NCI-H226 (cell line): Measurements from ENCODE around the gene TNS1.
"Not testable (repeated sequence)": the region's sequence is repeated elsewhere in the genome, so short reads cannot be mapped to it uniquely, and the experiment has no call there.

Experiments used
- DNase-seq: peaks from one replicate; pipeline ENCODE4 v3.0.0-alpha.2; 2015

Gene TNS1

DNA sequence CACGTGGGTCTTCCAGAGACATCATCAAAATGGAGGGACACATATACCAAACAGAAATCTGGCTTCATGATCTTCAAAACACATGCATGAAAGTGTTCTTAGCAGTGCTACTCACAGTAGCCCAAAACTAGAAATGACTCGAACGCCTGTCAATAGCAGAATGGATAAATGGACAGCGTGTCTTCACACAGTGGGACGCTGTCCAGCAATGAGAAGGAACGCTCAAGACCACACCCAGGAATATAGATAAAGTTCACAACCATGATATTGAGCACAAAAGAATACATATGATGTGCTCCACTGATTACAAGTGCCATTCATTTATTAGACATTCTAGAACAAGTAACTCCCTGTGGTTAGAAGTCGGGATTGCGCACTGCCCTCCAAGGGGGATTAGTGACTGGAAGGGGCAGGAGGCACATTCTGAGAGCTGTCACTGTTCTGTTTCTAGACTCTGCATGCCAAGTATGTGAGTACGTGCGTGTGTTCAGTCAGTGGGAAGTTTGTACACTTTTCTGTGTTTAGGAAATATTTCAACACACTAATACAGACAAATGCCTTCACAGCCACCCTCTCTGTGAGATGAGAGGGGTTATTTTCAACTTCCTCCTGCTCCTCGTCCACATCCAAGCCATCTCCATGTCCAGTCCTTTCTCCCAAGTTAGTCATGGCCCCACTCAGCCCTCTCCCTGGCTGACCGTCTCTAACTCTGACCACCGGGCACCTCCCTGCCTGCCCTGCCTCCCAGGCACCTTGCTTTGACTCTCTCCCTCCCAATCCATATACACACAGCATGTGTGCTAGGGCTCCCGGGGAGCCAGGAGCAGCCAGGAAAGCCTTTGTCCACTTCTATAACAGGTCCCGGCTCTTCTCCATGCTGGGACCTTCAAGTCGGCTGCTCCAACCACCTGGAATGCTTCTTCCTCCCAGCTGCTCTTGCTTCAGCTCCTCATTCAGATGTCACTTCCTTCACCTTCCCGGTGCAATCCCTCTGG is 26.9 kb upstream of the TNS1 start:
- DNase-seq, result no peak

DNA sequence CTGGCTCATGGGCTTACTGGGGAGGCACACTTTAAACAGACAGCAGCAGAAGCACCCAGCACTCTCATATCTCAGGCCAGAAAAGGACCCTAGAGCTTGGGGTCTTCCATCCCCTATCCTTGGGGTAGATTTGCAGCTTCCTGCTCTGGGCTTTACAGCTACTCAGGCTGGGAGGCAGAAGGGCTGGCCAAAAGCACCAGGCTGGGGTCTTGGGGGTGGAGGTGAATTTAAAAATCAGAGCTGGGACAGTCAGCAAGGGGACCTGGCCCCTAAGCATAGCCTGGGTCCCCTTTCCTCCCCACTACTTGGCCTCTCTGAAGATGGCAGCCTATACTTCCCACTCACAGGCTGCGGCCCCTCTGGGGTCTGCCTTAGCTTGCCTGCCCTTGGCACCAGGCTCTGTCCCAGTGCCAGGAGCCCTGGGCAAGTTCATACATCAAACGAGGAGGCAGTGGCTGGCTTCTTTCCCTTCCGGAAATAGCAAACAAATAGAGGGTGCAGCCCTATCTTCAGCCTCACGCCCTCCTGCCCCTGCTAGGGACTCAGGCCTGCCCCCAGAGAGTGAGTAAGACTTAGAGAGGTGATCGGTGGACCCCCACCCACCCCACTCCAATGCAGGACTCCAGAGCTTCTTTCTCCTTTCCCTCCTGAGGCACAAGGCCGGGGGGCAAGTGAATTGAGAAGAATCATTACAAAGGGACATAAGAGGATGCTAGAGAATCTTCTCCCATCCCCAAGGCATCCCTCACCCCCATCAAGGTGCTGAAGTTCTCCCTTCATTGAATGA is 26.0 kb upstream of the TNS1 start:
- DNase-seq, result no peak

DNA sequence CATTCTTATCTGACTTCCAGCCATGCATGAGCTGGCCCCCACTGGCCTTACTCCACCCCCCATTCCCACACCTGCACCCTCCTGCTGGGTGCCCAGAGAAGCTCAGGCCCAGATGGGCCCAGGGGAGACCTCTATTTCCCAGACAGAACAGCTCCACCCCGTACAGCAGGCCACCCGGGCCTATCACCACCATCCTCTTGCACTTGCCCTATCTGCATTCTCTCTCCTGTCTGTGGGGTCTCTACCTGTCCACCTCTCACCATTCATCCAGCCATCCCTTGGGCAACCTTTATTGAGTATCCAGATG is 25.3 kb upstream of the TNS1 start:
- no peak for DNase-seq

DNA sequence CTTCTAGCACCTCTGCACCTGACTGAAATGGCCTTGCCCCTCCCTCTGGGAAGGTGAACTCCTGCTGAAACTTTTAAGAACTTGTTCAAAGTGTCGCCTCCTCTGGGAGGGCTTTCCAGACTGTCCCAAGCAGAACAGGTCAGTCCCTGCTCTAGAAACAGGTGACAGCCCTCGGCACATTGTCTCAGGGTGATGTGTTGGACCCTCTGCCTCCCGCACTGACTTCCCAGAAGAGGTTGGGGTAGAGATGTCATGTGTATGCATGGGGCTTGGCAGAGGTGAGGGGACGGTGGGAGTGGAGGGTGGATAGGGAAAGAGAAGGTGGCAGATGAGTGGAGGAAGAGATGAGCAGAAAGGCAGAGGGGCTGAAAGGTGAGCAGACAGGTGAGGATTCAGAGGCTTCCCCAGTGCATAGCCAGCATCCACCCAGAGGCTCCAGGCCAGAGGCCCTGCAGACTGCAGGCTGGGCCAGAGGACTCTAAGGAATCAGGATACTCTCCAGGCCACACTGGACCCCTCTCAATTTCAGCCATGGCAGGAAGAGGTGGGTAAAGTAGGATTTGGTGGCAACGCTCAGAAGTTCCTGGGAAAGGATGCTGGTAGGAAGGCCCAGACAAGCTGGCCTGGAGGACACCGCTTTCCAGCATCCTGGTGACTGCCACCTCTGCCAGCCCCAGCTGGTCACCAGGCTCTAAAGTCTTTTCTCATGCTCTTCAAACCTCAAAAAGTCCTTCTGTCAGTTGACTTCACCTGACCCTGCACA is 24.8 kb upstream of the TNS1 start:
- DNase-seq, result no peak

DNA sequence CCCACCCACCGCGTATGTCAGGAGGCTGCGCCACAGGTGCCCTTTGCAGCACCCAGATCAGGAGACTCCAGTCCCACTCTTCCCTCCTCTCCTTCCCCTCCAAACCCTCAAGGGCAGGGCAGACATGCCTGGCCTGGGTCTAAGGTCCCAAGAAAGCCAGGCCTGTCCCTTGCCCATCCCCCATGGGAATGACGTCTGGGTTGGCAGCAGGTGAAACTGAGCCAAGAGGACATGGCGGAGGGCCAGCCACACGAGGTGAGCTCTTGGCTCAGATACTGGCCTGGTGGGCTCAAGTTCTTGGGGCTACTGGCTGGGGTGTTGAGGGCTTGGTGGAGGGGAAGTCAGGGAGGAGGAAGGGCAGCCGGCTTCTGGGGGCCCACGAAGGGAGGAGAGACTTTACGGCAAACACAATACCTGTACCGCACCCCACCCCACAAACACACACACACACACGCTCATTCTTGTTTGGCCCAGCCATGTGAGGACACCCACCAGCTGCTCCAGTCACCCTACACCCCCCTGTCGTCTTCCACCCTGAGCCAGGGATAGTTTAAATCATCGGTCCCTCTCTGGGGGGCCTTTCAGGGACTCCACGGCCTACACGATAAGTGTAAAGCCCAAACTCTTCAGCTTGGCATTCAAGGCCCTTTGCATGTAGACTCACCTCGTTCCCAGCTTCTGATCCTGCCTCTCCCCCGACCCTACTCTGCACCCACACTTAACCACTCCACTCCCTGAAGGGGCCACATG is 24.1 kb upstream of the TNS1 start:
- DNase-seq, result no peak

DNA sequence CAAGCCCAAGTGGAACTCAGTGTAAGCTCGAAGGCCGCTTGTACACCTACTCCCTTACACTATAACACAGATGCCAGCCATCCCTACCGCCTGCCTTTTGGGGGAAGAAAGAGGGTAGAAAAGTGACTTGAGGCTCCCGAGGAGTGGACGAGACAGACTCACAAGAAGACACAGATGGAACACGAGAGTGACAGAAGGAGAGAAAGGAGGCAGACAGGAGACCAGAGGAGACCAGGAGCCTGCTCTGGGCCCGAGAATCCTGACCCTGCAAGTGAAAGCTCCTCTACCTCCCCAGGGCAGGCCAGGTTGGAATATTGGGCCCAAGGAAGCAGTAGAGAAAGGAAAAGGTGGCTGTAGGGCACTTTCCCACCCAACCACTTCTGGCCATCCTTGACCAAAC is 23.4 kb upstream of the TNS1 start:
- no peak for DNase-seq

DNA sequence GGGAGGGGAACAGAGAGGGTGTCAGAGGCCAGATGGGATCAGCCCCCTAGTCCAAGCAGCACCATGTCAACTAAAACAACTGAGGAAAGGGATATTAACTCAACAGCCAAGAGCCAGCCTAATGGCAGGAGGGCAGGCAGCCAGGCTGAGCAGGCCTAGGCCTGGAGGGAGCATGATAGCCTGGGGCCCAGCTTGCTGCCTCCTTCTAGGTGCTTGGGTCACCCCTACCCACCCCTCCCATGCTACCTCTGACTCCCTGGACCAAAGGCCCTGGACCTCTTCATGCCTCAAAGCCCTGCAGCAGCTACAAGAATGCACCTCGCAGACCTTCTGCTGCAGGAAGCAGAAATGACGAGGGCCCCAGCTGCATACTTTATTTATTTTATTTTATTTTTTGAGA is 22.1 kb upstream of the TNS1 start:
- no peak for DNase-seq

DNA sequence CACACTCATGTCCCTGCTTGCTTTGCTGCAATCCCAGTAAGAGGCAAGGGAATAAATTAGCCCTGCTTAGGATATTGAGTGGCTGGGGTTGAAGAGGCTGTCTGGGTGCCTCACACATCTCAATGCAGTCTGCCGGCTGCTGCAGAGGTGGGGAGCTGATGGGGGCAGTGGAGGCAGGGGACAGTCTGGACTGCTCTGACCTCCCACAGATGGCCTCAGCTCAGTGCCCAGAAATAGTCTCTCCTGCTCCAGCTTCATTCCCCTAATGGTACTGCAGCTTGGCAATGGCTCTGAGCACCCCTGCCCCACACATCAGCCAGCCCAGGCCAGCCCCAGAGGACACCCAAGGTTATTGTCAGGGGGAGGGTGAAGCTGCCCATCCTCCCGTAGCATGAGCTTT is 21.5 kb upstream of the TNS1 start:
- DNase-seq, result no peak

DNA sequence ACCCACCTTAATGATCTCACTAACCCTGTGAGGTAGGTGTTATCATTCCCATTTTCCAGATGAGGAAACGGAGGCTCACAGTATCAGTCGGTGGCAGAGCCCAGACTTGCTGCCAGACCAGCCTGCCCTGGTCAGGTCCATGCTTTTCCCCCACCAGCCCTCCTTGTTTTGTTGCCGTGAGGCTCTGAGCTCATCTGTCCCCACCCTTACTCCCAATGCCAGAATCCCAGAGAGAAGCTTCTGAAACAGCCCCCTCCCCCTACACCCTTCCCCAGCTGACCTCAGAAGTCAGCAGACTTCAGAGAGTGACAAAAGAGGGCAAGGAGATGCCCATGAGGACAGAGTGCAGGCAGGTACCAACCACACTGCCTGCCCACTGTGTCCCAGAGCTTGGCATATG is 20.8 kb upstream of the TNS1 start:
- DNase-seq, result no peak

DNA sequence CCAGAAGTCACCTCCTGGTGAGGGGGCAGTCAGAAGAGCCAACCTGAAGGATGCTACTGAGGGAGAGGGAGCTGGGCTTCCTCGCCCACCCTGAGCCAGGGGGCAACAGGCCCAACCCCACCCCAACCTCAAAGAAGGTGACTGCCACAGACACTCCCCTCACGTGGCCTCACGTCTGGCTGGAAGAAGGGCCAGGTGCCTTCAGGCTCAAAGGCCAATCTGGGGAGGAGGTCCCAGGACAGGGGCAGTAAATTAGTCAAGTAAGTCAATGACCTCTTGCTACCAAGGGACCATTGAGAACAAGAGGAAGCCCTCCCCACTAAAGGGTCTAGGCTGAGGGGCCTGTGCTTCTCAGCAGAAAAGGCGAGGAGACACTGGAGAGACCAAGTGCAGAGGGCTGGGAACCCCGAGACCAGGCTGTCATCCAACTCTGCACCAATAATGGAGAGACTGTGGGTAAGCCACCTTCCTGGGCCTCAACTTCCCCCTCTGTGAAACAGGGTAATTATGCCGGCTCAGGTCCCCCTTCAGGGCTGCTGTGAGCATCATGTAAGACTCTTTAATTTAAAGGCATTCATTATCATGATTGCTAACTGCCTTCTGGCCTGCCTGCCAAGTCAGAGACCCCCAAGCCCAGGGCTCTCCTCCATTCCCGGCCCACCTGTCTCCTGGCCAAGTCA is 20.2 kb upstream of the TNS1 start:
- DNase-seq, result no peak

DNA sequence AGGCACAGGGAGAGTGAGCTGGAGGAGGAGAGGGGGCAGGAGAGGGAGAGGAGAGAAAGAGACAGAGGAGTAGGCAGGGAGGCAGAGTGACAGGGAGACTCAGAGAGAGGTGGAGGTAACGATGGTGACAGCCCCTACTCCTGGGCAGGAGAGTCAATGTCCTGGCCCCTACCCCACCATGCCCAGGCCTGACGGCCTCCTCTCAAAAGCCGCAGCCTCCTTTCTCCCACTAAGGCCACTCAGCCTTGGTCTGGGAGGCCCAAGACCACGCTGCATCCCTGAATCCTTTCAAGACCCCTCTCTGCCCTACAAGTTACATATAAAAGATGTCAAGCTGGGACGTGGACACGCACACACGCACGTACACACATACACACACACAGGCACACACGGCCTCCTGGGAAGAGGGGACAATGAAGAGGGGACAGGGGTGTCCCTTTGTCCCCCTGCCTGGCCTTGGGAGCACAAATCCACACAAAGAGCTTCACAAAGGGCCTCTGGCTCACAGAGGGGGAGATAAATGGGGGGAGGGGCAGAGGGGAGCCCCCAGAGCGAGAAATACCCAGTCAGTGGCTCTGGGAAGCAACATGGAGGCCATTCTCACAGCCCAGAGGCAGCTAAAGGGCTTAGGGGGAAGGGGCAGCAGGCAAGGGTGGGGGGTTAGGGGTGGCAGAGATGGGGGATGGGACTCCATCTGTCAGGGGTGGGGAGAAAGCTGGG is 19.5 kb upstream of the TNS1 start:
- no peak for DNase-seq

DNA sequence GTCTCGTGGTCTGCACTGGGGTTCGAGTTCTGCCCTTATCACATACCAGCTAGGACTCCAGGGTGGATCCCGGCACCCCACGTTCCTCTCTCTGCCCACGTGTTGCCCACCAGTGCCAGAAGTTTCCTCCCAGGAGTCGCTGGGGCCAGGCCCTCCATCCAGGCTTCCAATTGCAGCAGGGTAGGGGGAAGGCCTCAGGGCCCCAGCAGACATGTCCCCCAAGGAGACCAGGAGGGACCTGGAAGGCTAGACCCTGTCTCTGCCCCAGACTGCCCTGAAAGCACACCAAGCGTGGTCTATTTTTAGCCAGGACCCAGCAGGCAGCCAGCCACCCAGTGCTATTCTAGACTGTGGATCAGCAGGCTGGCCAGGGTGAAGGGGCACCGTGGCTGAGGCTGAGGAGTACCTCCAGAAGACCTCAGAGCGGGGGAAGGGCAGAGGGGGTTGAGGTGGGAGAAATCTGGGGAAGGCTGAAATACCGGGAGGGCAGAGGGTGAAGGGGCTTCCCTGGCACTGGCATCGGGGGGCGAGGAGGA is 18.8 kb upstream of the TNS1 start:
- DNase-seq, result no peak

DNA sequence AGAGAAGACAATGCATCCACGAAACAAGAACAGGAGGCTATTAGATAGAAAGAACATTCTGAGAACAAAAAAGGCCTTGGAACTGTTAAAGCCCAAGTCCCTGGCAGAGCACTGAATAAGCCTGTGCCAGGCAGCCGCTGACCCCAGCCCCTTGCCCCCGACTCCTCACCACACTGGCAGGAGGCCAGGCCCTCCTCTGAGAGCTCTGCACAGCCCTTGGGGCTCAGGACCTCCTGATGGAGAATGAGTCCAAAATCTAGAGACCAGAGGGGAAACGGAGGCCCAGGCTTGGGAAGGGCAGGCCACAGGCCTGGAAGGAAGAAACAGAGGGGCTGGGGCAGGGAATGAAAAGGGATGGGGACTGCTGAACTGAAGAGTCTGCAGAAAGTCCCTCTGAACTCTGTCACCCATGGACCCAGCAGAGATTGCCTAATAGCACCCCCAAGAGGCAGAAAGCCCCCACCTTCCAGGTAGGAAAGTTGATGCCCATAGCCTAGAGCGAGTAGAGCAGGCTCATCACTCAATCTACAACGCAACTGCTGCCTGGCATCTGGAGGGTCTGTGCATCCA is 18.3 kb upstream of the TNS1 start:
- no peak for DNase-seq

DNA sequence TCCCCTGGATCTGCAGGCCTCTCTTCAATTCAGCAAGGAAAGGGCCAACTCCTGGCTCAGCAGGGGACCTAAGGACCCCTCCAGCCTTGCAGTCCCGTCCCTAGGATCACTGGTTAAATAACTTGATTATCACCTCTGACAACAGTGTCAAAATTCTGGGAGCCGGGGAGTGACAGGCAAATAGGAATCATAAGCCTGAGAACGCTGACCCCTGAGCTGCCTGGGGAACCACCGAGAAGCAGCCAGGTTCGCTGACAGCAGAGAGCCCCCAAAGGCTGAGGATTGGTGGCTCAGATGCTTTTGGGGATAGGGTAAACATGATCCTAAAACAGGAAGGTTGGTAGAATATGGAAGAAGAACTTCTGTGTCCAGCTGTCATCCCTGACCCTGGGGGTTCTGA is 17.5 kb upstream of the TNS1 start:
- DNase-seq, result no peak

DNA sequence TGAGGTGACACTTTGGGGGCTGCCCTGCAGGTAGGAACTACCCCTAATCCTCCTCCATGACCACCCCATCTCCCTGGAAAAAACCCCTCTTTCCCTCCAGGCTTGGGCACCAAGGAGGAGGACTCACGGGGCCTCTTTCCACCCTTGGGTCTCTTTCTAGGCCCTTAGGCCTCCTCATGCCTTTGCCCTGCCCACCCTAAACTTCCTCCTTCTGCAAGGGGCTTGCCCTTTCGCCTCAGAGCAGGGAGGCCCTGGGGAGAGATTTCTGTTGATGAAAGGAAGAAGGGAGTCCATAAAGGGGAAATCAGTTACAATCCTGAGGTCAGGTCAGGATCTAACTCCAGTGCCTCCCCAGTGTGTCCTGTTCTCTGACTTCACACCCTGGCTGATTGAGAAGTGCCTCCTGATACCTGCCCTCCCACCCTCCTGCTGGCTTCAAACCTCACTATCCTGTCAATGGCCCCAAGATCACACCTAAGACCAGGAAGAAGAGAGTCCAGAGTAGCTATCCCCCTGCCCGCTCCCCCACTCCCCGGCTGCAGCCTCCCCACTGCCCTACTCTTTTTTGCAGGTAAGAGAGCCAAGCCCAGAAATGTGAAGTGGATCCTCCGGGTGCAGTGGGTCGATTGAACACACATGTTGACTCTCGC is 16.7 kb upstream of the TNS1 start:
- DNase-seq, result no peak

DNA sequence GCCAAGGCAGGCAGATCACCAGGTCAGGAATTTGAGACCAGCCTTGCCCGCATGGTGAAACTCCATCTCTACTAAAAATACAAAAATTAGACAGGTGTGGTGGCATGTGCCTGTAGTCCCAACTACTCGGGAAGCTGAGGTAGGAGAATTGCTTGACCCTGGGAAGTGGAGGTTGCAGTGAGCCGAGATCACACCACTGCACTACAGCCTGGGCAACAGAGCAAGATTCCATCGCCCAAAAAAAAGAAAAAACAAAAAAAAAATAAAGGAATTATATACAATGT is 16.0 kb upstream of the TNS1 start:
- DNase-seq, result not testable (repeated sequence)

DNA sequence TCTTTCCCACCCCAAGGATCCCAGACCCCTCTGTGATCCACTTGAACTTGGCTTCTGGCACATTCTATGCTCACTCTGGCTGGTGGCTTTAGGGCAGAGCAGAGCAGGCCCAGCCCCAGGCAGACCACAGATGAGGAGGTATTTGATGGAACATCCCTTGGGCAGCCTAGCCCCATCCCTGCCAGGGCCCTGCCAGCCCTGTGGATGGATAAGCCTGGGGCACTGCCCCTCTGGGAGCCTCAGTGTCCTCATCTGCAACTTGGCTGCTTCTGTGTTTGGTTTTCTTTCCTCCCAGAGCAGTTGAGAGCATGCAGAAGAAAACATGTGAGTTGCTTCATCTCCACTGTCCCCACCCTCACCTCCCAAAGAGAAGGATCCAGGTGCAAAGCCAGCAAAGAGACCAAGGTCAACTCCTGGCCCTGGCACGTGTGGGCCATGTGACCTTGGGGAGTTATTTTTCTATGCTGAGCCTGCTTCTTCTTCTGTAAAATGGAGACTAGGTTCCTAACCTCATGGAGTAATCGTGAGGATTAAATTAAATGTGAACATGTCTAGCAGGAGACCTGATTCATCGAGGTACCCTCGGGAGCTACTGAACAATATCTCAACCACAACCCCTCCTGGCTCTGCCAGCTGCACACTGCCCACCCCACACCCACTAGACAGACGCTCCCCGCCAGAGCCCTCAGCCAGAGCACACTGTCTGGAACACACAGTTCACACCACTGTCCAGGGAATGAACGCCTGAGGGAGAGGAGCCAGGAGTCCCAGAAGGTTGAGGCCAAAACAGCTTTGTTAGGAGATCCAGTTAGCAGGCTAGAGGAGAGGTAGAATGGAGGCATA is 14.6 kb upstream of the TNS1 start:
- no peak for DNase-seq

DNA sequence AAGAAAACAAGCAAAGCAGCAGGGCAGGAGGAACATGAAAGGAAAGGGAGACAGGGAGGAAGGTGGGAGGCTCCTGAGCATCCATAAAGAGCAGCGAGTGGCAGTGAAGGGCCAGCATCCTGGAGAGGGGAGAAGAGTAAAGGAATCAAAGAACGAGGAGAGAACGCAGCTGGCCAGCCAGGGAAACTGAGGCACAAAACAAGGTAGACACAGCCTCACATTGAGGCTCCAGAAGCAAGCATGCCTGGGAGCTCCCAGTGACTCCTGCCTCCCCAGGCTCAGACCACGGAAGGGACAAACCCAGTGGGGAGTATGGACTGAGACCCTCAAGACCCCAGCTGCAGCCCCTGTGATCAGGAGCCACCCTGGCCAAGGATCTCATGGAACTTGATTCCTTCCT is 14.0 kb upstream of the TNS1 start:
- DNase-seq, result no peak
